ENCODE results near the gene CLEC16A.

CLEC16A gene

DNA sequence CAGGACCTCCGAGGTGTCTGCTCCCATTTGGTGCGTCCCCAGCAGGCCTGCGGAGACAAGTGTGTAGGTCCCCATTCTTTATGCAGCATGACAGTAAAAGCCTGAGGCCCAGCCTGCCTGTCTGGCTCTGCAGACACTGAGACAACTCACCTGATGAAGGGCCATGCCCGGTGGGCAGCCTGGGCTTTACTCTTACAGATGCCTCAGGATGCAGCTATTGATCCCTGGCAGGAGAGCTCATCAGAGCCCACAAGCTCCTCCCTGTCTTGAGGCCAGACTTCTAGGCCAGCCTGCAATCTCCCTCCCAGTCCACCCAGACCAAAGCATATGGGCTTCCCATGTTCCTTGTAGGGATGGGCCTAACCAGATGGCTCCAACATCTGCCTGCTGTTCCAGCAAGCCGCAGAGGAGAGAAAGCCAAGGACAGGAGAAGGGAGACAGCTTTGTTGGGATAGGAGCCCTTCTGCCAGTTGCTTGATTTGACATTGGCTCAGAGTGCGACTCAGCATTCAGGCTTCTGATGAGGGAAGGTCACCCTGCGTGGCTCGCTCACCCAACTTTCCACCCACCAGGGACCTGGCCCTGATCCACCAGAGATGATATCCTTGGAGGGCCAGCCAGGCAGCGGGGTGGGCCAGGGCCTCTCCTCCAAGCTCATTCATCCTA lies 224.2 kb downstream of the CLEC16A start:
- in situ Hi-C loops (cut with HindIII; ENCODE audit: low sequenced_read_pairs): no loop called here
- DNase-seq (ENCODE audit: low read depth): no peak
- no peak overlapping the region for H3K4me3 ChIP-seq (ENCODE audit: low read depth, low read length)
- TF ChIP-seq, protein P1, sequence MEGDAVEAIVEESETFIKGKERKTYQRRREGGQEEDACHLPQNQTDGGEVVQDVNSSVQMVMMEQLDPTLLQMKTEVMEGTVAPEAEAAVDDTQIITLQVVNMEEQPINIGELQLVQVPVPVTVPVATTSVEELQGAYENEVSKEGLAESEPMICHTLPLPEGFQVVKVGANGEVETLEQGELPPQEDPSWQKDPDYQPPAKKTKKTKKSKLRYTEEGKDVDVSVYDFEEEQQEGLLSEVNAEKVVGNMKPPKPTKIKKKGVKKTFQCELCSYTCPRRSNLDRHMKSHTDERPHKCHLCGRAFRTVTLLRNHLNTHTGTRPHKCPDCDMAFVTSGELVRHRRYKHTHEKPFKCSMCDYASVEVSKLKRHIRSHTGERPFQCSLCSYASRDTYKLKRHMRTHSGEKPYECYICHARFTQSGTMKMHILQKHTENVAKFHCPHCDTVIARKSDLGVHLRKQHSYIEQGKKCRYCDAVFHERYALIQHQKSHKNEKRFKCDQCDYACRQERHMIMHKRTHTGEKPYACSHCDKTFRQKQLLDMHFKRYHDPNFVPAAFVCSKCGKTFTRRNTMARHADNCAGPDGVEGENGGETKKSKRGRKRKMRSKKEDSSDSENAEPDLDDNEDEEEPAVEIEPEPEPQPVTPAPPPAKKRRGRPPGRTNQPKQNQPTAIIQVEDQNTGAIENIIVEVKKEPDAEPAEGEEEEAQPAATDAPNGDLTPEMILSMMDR (IDR thresholded peaks at IDR 0.05; ENCODE audit: low read depth, low read length, missing control alignments): no peak

DNA sequence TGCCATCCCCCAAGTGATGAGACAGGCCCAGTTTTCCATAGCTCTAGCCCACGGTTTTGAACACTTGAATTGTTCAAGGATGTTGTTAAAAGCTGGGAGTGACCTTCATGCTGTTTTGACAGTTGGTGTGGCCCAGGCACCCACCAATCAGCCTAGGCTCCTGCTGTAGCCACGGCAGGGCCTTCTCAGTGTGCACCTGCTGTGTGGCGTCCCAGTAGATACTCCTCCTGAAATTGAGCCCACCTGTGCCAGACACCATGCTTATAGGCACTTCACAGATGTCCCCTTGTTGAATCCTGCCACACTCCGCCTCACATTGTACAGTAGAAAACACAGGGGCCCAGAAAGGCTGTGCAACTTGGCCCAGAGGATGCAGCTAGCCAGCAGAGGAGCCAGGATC lies 225.3 kb downstream of the CLEC16A start:
- TF ChIP-seq, protein P1 (IDR thresholded peaks at IDR 0.05; ENCODE audit: low read depth, low read length, missing control alignments): no peak
- H3K4me3 ChIP-seq (ENCODE audit: low read depth, low read length): no peak overlapping the region
- no peak for DNase-seq (ENCODE audit: low read depth)
- in situ Hi-C loops (cut with HindIII; ENCODE audit: low sequenced_read_pairs): no loop called here

GRCh38 chr16:11170201-11170600 lies 225.8 kb downstream of the CLEC16A start:
- H3K4me3 ChIP-seq (ENCODE audit: low read depth, low read length): no peak overlapping the region
- TF ChIP-seq, protein P1 (IDR thresholded peaks at IDR 0.05; ENCODE audit: low read depth, low read length, missing control alignments): no peak
- DNase-seq (ENCODE audit: low read depth): no peak
- in situ Hi-C loops (cut with HindIII; ENCODE audit: low sequenced_read_pairs): no loop called here

GRCh38 chr16:11170696-11171447 lies 226.5 kb downstream of the CLEC16A start:
- TF ChIP-seq, protein P1 (IDR thresholded peaks at IDR 0.05; ENCODE audit: low read depth, low read length, missing control alignments): no peak
- in situ Hi-C loops (cut with HindIII; ENCODE audit: low sequenced_read_pairs): no loop called here
- H3K4me3 ChIP-seq (ENCODE audit: low read depth, low read length): no peak overlapping the region
- DNase-seq (ENCODE audit: low read depth): no peak

DNA sequence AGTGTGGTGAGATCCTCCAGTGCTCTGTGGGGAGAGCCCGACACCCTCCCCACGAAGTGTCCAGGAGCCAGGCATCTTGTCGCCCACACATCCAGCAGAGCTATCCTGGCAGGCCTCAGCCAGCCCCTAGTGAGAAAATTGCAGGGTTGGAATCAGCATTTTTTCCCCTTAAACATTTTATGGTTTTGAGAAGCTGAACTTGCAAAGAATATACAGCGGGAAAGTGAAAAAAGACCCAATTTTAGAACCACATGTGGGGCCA lies 227.0 kb downstream of the CLEC16A start:
- no peak for DNase-seq (ENCODE audit: low read depth)
- TF ChIP-seq, protein P1 (IDR thresholded peaks at IDR 0.05; ENCODE audit: low read depth, low read length, missing control alignments): no peak
- H3K4me3 ChIP-seq (ENCODE audit: low read depth, low read length): no peak overlapping the region
- in situ Hi-C loops (cut with HindIII; ENCODE audit: low sequenced_read_pairs): no loop called here

- TF ChIP-seq, protein P1 (IDR thresholded peaks at IDR 0.05; ENCODE audit: low read depth, low read length, missing control alignments): no peak
- DNase-seq (ENCODE audit: low read depth): no peak
- in situ Hi-C loops (cut with HindIII; ENCODE audit: low sequenced_read_pairs): no loop called here
- no peak overlapping the region for H3K4me3 ChIP-seq (ENCODE audit: low read depth, low read length)
These were observed 227.5 kb downstream of the CLEC16A start for GRCh38 chr16:11171757-11172299.

All from astrocyte of the cerebellum (primary cell).